Right atrium auricular region (tissue), 2 donors: ENCODE data around the gene CD151. TPM values are rescaled to one million over a fixed set of nuclear protein-coding genes. Genes with fewer than 3 reads are reported as not detected.

Experiments
- DNase-seq: peaks from one replicate; pipeline ENCODE4 v3.0.0-alpha.2; 2019; ENCODE audit warnings: low spot score
- H3K27ac ChIP-seq, 2 donors: fragments of 200-600 bp; sonication (generic); 1 replicate in 1 of 2; 2 replicates in 1 of 2; pipeline ENCODE4 v1.5.1; 2016 to 2019
- H3K27me3 ChIP-seq, 2 donors: fragments of 200-600 bp; sonication (generic); one replicate each; pipeline versions ENCODE4 v1.5.1 to v1.6.0; 2017 to 2019
- H3K36me3 ChIP-seq: fragments of 200-600 bp; sonication (generic); one replicate; pipeline ENCODE4 v1.5.1; 2016
- H3K4me1 ChIP-seq, 2 donors: fragments of 200-600 bp; sonication (generic); one replicate each; pipeline versions ENCODE4 v1.5.1 to v1.6.0; 2017 to 2019
- H3K4me3 ChIP-seq, 2 donors: fragments of 200-600 bp; sonication (generic); 1 replicate in 1 of 2; 2 replicates in 1 of 2; pipeline ENCODE4 v1.5.1; 2017 to 2019; ENCODE audit warnings: mild to moderate bottlenecking in 1 of 2, moderate library complexity in 1 of 2
- H3K9me3 ChIP-seq, 2 donors: fragments of 200-600 bp; sonication (generic); one replicate each; pipeline ENCODE4 v1.5.1; 2019
- CTCF ChIP-seq, 2 donors: fragments of 200-600 bp; sonication (generic); IDR thresholded peaks; one replicate each; pipeline ENCODE4 v1.5.1; 2019; ENCODE audit warnings: antibody characterized with exemption in 2 of 2
- total RNA-seq, 2 donors: library from RNA; depleted of rRNA; stranded (reverse); fragments of >200 nt; gene quantifications; one replicate each; pipeline ENCODE4 v1.1.0, GENCODE V29; 2016

The CD151 gene
- total RNA-seq, 2 donors from 2014 or later, result 322 to 710 TPM

GRCh38 chr11:818396-819128, 14.2 kb upstream of the CD151 start, which contains the start of gene PNPLA2:
TSS of gene PNPLA2 (plus strand) at chr11:818914. CDS start at chr11:819719, 805 bp downstream.
- H3K27ac ChIP-seq, result peak within 1 kb of the TSS; percentile 98
- TF ChIP-seq CTCF (IDR thresholded peaks at IDR 0.05), result no peak
- H3K36me3 ChIP-seq, result peaks cover 25% of the 10 kb centered on the region
- peak within 1 kb of the TSS; percentile 88 to 93 for H3K4me3 ChIP-seq
- no peaks in the 10 kb centered on the region for H3K9me3 ChIP-seq
- DNase-seq, result no peak
- H3K4me1 ChIP-seq, result peaks cover 0 to 33% of the 10 kb centered on the region in 2 donors
- no peaks in the 10 kb centered on the region for H3K27me3 ChIP-seq

GRCh38 chr11:819129-819931, 13.4 kb upstream of the CD151 start:
- peak in 1 of 2 donors; percentile 28 for TF ChIP-seq CTCF (IDR thresholded peaks at IDR 0.05)
- no peaks in the 10 kb centered on the region for H3K9me3 ChIP-seq
- H3K4me3 ChIP-seq, result peak overlapping the region; percentile 88 to 93
- H3K27ac ChIP-seq, result peak overlapping the region; percentile 98
- H3K27me3 ChIP-seq, result no peaks in the 10 kb centered on the region
- peaks cover 0 to 33% of the 10 kb centered on the region in 2 donors for H3K4me1 ChIP-seq
- peak; percentile 91 for DNase-seq
- peaks cover 28% of the 10 kb centered on the region for H3K36me3 ChIP-seq

GRCh38 chr11:819943-820649, 12.7 kb upstream of the CD151 start:
- Histone ChIP-seq H3K9me3 (no peaks in the 10 kb centered on the region), H3K27me3 (no peaks in the 10 kb centered on the region), H3K27ac (peak overlapping the region; percentile 98), H3K36me3 (peaks cover 36% of the 10 kb centered on the region), H3K4me1 (peaks cover 0 to 33% of the 10 kb centered on the region in 2 donors), H3K4me3 (peak overlapping the region; percentile 88 to 93)
- no peak for TF ChIP-seq CTCF (IDR thresholded peaks at IDR 0.05)
- DNase-seq, result peak; percentile 91

GRCh38 chr11:820655-821511, 11.9 kb upstream of the CD151 start:
- H3K36me3 ChIP-seq, result peaks cover 38% of the 10 kb centered on the region
- peak overlapping the region; percentile 98 for H3K27ac ChIP-seq
- H3K4me3 ChIP-seq, result peak overlapping the region; percentile 88 to 93
- H3K27me3 ChIP-seq, result no peaks in the 10 kb centered on the region
- DNase-seq, result peak; percentile 93
- H3K4me1 ChIP-seq, result peaks cover 0 to 40% of the 10 kb centered on the region in 2 donors
- no peak for TF ChIP-seq CTCF (IDR thresholded peaks at IDR 0.05)
- H3K9me3 ChIP-seq, result no peaks in the 10 kb centered on the region
